GM12875 (cell line): ENCODE measurements around the gene GRID1.

Experiments used
- H3K4me3 ChIP-seq: one replicate; pipeline ENCODE4 v1.5.1; 2011; ENCODE audit warnings: low read depth, low read length, control low read depth
- CTCF ChIP-seq: IDR thresholded peaks from 2 replicates; pipeline ENCODE4 v1.5.1; 2011; ENCODE audit warnings: low read depth, mild to moderate bottlenecking, control low read depth, inconsistent platforms, low read length, moderate library complexity, borderline replicate concordance; ENCODE audit not compliant: insufficient read depth

Gene GRID1

GRCh38 chr10:85832988-85833387, 533.6 kb downstream of the GRID1 start:
- H3K4me3 ChIP-seq: no peak overlapping the region
- no peak for TF ChIP-seq CTCF

GRCh38 chr10:85831422-85831821, 535.2 kb downstream of the GRID1 start:
- no peak overlapping the region for H3K4me3 ChIP-seq
- TF ChIP-seq CTCF: no peak

- no peak overlapping the region for H3K4me3 ChIP-seq
- TF ChIP-seq CTCF: no peak
These were observed 540.2 kb downstream of the GRID1 start for GRCh38 chr10:85826377-85826776.

- H3K4me3 ChIP-seq: no peak overlapping the region
- TF ChIP-seq CTCF: no peak
These were observed 555.2 kb downstream of the GRID1 start for GRCh38 chr10:85811405-85811804.

GRCh38 chr10:85810674-85811073, 555.9 kb downstream of the GRID1 start:
- no peak for TF ChIP-seq CTCF
- no peak overlapping the region for H3K4me3 ChIP-seq

GRCh38 chr10:85795460-85795859, 571.1 kb downstream of the GRID1 start:
- TF ChIP-seq CTCF: no peak
- H3K4me3 ChIP-seq: no peak overlapping the region

GRCh38 chr10:85794553-85794952, 572.0 kb downstream of the GRID1 start:
- TF ChIP-seq CTCF: no peak
- H3K4me3 ChIP-seq: no peak overlapping the region
